Spleen (tissue), 11 donors: ENCODE data around the gene KRTAP2-2. TPM values are rescaled to one million over a fixed set of nuclear protein-coding genes. Genes with fewer than 3 reads are reported as not detected.
"Not testable (repeated sequence)": the region's sequence is repeated elsewhere in the genome, so short reads cannot be mapped to it uniquely, and the experiment has no call there.

ENCODE experiments used
- DNase-seq: peaks from one replicate; pipeline ENCODE4 v3.0.0-alpha.2; 2020
- H3K27ac ChIP-seq, 8 donors: fragments of 200-600 bp; sonication (generic) in 7 of 8; 1 replicate in 4 of 8; 2 replicates in 4 of 8; pipeline versions ENCODE4 v1.5.0 to v1.8.0; 2016 to 2021; ENCODE audit warnings: inconsistent platforms in 4 of 8, mild to moderate bottlenecking in 4 of 8, moderate library complexity in 1 of 8
- H3K27me3 ChIP-seq, 7 donors: fragments of 200-600 bp; sonication (generic) in 6 of 7; replicated peaks in 1 of 7; 1 replicate in 4 of 7; 2 replicates in 3 of 7; pipeline versions ENCODE4 v1.5.0 to v1.8.0; 2016 to 2021; ENCODE audit warnings: inconsistent platforms in 3 of 7, mild to moderate bottlenecking in 1 of 7
- H3K36me3 ChIP-seq, 6 donors: fragments of 200-600 bp; sonication (generic) in 5 of 6; 1 replicate in 4 of 6; 2 replicates in 2 of 6; pipeline versions ENCODE4 v1.5.0 to v1.8.0; 2016 to 2021; ENCODE audit warnings: inconsistent platforms in 2 of 6
- H3K4me1 ChIP-seq, 6 donors: fragments of 200-600 bp; sonication (generic) in 5 of 6; 1 replicate in 3 of 6; 2 replicates in 3 of 6; pipeline versions ENCODE4 v1.5.0 to v1.8.0; 2016 to 2021; ENCODE audit warnings: inconsistent platforms in 3 of 6
- H3K4me3 ChIP-seq, 8 donors: fragments of 200-600 bp; sonication (generic) in 7 of 8; 1 replicate in 4 of 8; 2 replicates in 4 of 8; pipeline versions ENCODE4 v1.5.0 to v1.8.0; 2016 to 2021; ENCODE audit warnings: inconsistent platforms in 4 of 8, mild to moderate bottlenecking in 4 of 8, moderate library complexity in 2 of 8
- H3K9me3 ChIP-seq, 8 donors: fragments of 200-600 bp; sonication (generic) in 7 of 8; 1 replicate in 4 of 8; 2 replicates in 4 of 8; pipeline versions ENCODE4 v1.5.0 to v1.8.0; 2016 to 2021; ENCODE audit warnings: inconsistent platforms in 4 of 8
- CTCF ChIP-seq, 11 experiments: fragments of 200-600 bp in 7 of 11; fragments of 450-650 bp in 4 of 11; sonication (generic) in 4 of 11; IDR thresholded peaks in 8 of 11; conservative IDR thresholded peaks in 3 of 11; 1 replicate in 7 of 11; 2 replicates in 4 of 11; pipeline versions ENCODE4 v1.4.0 to v1.8.0; 2016 to 2021; ENCODE audit warnings: antibody characterized with exemption in 11 of 11, inconsistent platforms in 4 of 11, mild to moderate bottlenecking in 1 of 11
- POLR2A ChIP-seq, 3 donors: fragments of 450-650 bp; IDR thresholded peaks; one replicate each; pipeline ENCODE4 v1.5.1; 2017; ENCODE audit warnings: antibody characterized with exemption in 3 of 3, mild to moderate bottlenecking in 1 of 3
- POLR2AphosphoS5 ChIP-seq, 3 donors: sonication (generic); formaldehyde crosslinking; IDR thresholded peaks; one replicate each; pipeline ENCODE4 v1.5.1; 2017; ENCODE audit warnings: antibody characterized with exemption in 3 of 3
- WGBS, 5 donors: extraction: QIAGEN DNeasy Blood & Tissue Kit in 3 of 5; methylation state at CpG; one replicate each; pipeline versions ENCODE4 v1.1.5 to v1.1.7; 2013 to 2018; 5-methylcytosine and 5-hydroxymethylcytosine counted together
- intact Hi-C: fragments of 100-400 bp; cut with DNase I; formaldehyde crosslinking; loops from one replicate; pipeline ENCODE4 v1.15.0; 2023; ENCODE audit warnings: low total_unique reads
- polyA plus RNA-seq, 3 donors: library from polyadenylated mRNA; stranded (reverse); fragments of 200-250 nt; gene quantifications; one replicate each; pipeline ENCODE4 v1.2.1, GENCODE V29; 2013
- total RNA-seq, 7 donors: library from RNA; depleted of rRNA in 3 of 7; stranded (reverse); fragments of >200 nt in 3 of 7; fragmentation: NEBNext Ultra II Directional in 4 of 7; extraction: Animal tissue kit (Norgen Biotek cat#: 25700) in 4 of 7; gene quantifications; one replicate each; pipeline versions ENCODE4 v1.1.0 to v1.2.1, GENCODE V29; 2016 to 2021
- donor health status: healthy with polysubstance abuse.
- donor health status: DM: no; HTN: no; CAD: no; lungs with moderate emphysema.
- donor health status: DM: no; HTN: no; CAD: no.
- donor health status: Bipolar disorder and iron deficiency.
- donor health status: healthy.
- donor health status: DM: no; HTN: no; CAD: no.
- donor health status: DM: yes; HTN: yes; CAD: no.

KRTAP2-2 gene
- total and polyA plus RNA-seq, 10 donors = not detected

GRCh38 chr17:41098481-41098880 lies 43.5 kb upstream of the KRTAP2-2 start:
- Histone ChIP-seq H3K4me3 (no peak overlapping the region), H3K36me3 (no peaks in the 10 kb centered on the region), H3K27ac (no peak overlapping the region), H3K27me3 (peaks cover 0 to 9% (median 0%) of the 10 kb centered on the region in 7 donors), H3K4me1 (peaks cover 0 to 9% (median 0%) of the 10 kb centered on the region in 6 donors), H3K9me3 (peaks cover 0 to 2% (median 0%) of the 10 kb centered on the region in 8 donors)
- 85 to 94% (median 89%) methylated on average over 6 of the region's 6 CpGs for WGBS, 5 donors
- no peak for TF ChIP-seq POLR2A (IDR thresholded peaks at IDR 0.05)
- TF ChIP-seq POLR2AphosphoS5 (IDR thresholded peaks at IDR 0.05) = no peak
- no peak for TF ChIP-seq CTCF (IDR thresholded peaks at IDR 0.05 in 8 of 11, conservative IDR thresholded peaks at IDR 0.05 in 3 of 11)
- intact Hi-C loops = no loop called here
- no peak for DNase-seq

DNA sequence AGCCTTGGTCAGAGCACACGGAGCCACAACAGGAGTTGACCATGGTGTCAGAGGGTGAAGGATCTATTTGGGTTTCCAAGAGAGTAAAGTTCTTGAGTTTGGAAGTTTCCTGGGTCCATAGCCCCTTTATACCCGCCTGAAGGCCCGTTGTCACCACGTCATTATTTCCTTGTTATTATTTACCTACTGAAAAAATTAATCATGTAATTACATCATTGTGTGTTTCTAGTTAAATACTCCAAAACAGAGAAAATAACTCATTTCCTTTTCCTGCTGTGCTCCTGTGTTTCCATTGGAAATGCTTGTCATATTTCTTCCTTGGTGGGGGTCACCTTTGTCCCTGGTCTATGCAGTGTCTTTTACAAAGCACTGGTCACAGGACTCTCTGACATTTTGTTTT lies 43.0 kb upstream of the KRTAP2-2 start, which contains the start of gene KRTAP4-8:
Gene KRTAP4-8, minus strand, starts transcription at position 101 of the 400 bp plus-strand sequence. Its CDS starts 58 bp downstream, at position 43.
- 62 to 82% (median 78%) methylated on average over 4 of the region's 4 CpGs for WGBS, 5 donors
- no peak within 1 kb of the TSS for H3K27ac ChIP-seq
- peaks cover 0 to 9% (median 0%) of the 10 kb centered on the region in 6 donors for H3K4me1 ChIP-seq
- H3K4me3 ChIP-seq = no peak within 1 kb of the TSS
- no peak for DNase-seq
- no peaks in the 10 kb centered on the region for H3K36me3 ChIP-seq
- H3K9me3 ChIP-seq = peaks cover 0 to 6% (median 0%) of the 10 kb centered on the region in 8 donors
- intact Hi-C loops = no loop called here
- H3K27me3 ChIP-seq = peaks cover 0 to 9% (median 0%) of the 10 kb centered on the region in 7 donors
- TF ChIP-seq POLR2AphosphoS5 (IDR thresholded peaks at IDR 0.05) = no peak

- peaks cover 0 to 9% (median 0%) of the 10 kb centered on the region in 6 donors for H3K4me1 ChIP-seq
- peaks cover 0 to 9% (median 0%) of the 10 kb centered on the region in 7 donors for H3K27me3 ChIP-seq
- H3K9me3 ChIP-seq = peaks cover 0 to 11% (median 0%) of the 10 kb centered on the region in 8 donors
- H3K4me3 ChIP-seq = no peak overlapping the region
- DNase-seq = no peak
- intact Hi-C loops = no loop called here
- 85 to 89% (median 88%) methylated on average over 7 of the region's 7 CpGs for WGBS, 5 donors
- H3K27ac ChIP-seq = no peak overlapping the region
- TF ChIP-seq CTCF (IDR thresholded peaks at IDR 0.05 in 8 of 11, conservative IDR thresholded peaks at IDR 0.05 in 3 of 11) = no peak
- no peak for TF ChIP-seq POLR2AphosphoS5 (IDR thresholded peaks at IDR 0.05)
- no peak for TF ChIP-seq POLR2A (IDR thresholded peaks at IDR 0.05)
- no peaks in the 10 kb centered on the region for H3K36me3 ChIP-seq
Measured at GRCh38 chr17:41096055-41096454, 41.0 kb upstream of the KRTAP2-2 start.

- not testable (repeated sequence) for DNase-seq
Measured at GRCh38 chr17:41088760-41089352, 33.8 kb upstream of the KRTAP2-2 start.

DNA sequence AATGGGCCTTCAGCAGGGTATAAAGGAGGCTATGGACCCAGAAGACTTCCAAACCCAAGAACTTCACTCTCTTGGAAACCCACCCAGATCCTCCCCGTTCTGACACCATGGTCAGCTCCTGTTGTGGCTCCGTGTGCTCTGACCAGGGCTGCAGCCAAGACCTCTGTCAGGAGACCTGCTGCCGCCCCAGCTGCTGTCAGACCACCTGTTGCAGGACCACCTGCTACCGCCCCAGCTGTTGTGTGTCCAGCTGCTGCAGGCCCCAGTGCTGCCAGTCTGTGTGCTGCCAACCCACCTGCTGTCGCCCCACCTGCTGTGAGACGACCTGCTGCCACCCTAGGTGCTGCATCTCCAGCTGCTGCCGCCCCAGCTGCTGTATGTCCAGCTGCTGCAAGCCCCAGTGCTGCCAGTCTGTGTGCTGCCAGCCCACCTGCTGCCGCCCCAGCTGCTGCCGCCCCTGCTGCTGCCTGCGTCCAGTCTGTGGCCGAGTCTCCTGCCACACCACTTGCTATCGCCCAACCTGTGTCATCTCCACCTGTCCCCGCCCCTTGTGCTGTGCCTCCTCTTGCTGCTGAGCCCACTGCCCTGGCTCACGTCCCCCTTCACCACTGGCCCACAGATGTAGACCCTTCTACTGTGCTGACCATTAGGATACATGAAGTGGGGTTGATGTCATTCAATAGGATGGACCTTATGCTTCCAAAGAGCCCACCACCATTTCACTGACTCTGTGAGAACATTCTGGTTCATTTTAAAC lies 29.2 kb upstream of the KRTAP2-2 start, which contains the start of gene KRTAP4-7:
Gene KRTAP4-7, plus strand, starts transcription at position 51 of the 757 bp plus-strand sequence. Its CDS starts 57 bp downstream, at position 108.
- DNase-seq, intact Hi-C loops, H3K27ac ChIP-seq, H3K9me3 ChIP-seq, H3K4me3 ChIP-seq, H3K4me1 ChIP-seq, H3K36me3 ChIP-seq, H3K27me3 ChIP-seq: not testable (repeated sequence)
- 72 to 89% (median 85%) methylated on average over 8 to 14 of the region's 14 CpGs for WGBS, 5 donors

More at GRCh38 chr17:41088760-41089352, 33.8 kb upstream of the KRTAP2-2 start:
- H3K4me3 ChIP-seq, intact Hi-C loops, H3K27me3 ChIP-seq, H3K36me3 ChIP-seq, H3K4me1 ChIP-seq, H3K27ac ChIP-seq: not testable (repeated sequence)
- 29 to 63% (median 52%) methylated on average over 4 of the region's 4 CpGs for WGBS, 5 donors
- H3K9me3 ChIP-seq = peaks cover 0 to 11% (median 0%) of the 10 kb centered on the region in 8 donors

GRCh38 chr17:41083427-41083826 lies 28.4 kb upstream of the KRTAP2-2 start:
- H3K27ac ChIP-seq, H3K9me3 ChIP-seq, H3K4me3 ChIP-seq, intact Hi-C loops, H3K36me3 ChIP-seq, H3K4me1 ChIP-seq, H3K27me3 ChIP-seq, DNase-seq: not testable (repeated sequence)
- 62 to 92% (median 90%) methylated on average over 2 of the region's 2 CpGs for WGBS, 5 donors
